ENCODE measurements around the gene MUC2.

Gene MUC2

DNA sequence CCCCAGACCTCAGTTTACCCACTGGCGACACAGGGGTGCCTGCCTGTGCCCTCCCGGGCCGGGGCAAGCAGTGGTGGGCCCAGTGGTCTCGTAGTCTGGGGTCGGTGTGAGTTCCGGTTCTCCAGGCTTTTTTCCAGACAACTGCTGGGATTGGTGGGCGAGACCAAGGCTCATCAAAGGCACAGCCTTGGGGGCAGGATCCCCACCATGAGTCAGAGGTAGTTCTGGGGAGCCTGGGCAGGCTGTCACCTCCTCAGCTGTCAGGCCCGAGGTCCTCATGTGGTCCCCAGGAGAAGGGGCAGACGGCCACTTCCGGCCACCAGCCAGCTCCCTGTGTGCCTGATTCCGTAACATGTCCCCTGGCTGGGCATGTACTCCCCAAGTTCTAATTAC lies 827 bp upstream of the MUC2 start:
- no peak for DNase-seq

DNA sequence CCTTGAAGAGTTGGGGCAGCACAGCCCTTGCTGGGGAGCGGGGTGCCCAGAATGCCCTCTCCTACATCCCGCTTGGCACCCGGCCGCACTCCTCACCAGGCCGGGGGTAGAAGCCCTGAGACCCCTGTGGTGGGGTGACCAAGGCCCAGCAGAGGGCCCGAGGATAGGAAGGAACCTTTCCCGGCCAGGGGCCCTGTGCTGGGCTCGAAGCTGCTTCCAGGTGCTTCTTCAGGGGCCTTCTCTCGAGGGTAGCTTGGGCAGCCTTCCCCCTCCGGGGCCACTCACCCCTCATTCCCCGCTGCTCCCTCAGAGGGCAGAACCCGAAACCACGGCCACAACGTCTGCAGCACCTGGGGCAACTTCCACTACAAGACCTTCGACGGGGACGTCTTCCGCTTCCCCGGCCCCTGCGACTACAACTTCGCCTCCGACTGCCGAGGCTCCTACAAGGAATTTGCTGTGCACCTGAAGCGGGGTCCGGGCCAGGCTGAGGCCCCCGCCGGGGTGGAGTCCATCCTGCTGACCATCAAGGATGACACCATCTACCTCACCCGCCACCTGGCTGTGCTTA lies 752 bp downstream of the MUC2 start:
- DNase-seq, result no peak

DNA sequence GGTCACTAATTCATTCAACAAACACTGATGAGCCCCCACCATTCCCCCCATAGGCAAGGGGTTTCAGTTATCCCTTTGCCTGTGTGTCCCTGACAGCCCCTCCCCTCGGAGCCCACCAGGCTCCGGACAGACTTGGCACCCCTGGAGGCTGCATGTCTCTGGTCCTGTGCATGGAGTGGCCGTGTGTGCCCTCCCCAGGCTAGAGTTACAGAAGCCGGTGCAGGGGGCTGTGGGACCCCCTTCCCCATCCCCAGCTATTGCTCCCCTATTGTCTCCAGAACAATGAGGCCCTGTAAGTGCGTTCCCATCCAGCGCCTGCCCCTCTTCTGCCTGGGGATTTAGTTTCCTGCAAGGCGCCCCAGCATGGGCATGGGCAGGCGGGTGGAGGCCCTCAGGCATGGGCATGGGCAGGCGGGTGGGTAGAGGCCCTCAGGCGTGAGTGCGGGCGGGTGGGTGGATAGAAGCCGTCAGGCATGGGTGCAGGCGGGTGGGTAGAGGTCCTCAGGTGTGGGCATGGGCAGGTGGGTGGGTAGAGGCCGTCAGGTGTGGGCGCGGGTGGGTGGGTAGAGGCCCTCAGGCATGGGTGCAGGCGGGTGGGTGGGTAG lies 1.5 kb downstream of the MUC2 start:
- DNase-seq, result no peak

DNA sequence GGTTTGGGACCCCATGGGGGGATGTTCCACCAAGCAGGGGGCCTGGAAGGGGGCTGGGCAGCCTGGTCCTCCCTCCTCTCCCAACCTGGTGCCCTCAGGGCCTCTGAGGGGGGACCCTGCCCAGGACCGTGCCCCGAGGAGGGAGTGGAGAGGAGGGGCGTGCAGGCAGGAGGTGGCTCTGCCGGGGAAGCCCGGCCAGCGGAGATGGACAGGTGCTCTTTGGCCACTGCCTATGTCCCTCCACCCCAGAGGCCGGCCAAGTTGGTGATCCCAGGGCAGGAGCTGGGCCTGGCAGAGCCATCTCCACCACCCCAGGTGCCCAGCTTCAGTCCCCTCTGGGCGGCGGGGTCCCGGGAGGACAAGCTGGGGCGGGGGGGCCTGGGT lies 2.4 kb downstream of the MUC2 start:
- DNase-seq, result no peak

DNA sequence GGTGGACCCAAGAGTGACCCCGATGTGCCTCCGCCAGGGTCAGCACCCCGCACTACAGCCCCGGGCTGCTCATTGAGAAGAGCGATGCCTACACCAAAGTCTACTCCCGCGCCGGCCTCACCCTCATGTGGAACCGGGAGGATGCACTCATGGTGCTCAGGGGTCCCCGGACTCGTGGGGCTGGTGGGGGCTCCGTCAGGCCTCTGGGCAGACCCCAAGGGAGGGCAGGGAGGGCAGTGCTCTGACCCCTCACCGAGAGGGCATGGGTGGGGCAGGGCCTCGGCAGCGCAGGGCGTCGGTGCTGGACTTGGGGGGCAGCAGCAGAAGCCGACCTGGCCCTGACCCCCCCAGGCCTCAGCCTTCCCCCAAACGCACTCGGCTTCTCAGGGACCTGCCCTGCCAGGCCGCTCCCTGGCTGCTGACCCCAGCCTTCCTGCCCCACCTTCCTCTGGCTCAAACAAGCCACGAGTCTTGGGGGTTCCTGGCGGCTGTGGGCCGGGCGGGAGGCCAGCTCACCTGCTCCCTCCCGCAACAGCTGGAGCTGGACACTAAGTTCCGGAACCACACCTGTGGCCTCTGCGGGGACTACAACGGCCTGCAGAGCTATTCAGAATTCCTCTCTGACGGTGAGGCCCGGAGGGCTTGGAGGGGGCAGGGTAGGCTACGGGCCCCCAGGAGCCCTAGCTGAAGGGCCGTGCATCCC lies 2.9 kb downstream of the MUC2 start:
- DNase-seq, result no peak

DNA sequence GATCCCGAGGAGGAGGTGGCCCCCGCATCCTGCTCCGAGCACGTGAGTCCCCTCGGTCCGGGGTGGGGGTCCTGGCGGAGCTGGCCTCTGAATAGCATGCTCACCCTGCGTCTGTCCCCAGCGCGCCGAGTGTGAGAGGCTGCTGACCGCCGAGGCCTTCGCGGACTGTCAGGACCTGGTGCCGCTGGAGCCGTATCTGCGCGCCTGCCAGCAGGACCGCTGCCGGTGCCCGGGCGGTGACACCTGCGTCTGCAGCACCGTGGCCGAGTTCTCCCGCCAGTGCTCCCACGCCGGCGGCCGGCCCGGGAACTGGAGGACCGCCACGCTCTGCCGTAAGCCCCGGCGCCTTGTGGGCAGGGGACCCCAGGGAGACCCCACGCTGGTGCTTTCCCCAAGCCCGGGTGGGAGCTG lies 3.5 kb downstream of the MUC2 start:
- DNase-seq, result no peak

DNA sequence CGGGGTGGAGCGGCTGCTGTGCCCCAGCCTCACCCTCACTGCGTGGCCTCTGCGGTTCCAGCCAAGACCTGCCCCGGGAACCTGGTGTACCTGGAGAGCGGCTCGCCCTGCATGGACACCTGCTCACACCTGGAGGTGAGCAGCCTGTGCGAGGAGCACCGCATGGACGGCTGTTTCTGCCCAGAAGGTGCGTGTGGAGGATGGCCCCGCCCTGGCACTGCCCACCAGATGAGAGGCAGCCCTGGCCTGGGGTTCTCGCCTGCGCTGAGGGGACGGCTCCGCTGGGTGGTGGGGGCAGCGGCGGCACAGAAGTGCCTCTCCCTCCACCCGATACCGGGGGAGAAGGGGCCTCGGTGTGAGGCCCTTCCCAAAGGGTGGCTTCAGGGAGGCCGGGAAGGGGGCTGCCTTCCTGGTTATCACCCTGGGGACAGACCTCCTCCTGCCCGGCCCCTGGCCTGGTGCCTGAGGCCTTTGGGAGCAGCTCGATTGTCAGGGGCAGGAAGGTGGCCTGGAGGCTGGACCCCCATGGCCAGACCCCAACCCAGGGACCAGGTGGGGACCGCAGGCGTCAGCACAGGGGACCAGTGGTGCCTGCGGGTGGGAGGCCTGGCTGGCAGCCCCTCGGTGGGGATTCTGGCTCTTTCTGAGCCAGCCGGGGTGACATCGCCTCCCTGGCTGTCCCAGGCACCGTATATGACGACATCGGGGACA lies 7.1 kb downstream of the MUC2 start:
- DNase-seq, result no peak

DNA sequence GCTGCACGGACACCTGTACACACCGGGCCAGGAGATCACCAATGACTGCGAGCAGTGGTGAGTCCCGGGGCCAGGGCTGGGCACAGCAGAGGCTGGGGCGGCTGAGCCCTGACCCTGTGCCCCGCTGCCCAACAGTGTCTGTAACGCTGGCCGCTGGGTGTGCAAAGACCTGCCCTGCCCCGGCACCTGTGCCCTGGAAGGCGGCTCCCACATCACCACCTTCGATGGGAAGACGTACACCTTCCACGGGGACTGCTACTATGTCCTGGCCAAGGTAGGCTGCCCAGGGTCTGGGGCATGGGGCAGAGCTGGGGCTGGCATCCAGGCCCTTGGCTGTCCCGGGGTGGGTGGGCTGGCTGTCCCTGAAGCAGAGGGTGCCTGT lies 7.7 kb downstream of the MUC2 start:
- DNase-seq, result no peak

DNA sequence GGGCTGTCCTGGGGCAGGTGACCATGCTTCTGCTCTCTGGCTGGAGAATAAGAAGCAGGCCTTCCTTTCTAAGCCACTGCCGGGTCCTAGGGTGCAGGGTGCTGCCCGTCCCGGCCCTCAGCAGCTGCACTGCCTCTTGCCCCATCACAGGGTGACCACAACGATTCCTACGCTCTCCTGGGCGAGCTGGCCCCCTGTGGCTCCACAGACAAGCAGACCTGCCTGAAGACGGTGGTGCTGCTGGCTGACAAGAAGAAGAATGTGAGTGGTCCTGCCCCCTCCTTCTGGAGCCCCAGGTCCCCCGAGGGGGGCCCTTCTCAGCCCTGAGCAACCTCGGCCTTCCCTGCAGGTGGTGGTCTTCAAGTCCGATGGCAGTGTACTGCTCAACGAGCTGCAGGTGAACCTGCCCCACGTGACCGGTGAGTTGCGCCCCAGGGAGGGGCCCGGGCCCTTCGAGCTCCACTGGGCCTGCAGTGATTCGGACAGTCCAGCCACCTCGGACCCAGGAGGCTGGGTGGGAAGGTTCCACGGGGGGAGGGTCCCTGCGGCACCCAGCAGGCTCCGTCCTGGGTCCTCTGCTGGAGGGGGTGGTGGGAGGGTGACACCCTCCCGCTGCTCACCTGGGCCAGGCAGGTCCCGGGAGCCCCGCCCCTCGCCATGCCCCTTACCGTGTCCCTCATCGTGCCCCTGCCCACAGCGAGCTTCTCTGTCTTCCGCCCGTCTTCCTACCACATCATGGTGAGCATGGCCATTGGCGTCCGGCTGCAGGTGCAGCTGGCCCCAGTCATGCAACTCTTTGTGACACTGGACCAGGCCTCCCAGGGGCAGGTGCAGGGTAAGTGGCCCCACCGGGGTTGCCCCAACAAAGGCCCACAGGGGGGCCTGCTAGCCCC lies 8.3 kb downstream of the MUC2 start:
- DNase-seq, result no peak

DNA sequence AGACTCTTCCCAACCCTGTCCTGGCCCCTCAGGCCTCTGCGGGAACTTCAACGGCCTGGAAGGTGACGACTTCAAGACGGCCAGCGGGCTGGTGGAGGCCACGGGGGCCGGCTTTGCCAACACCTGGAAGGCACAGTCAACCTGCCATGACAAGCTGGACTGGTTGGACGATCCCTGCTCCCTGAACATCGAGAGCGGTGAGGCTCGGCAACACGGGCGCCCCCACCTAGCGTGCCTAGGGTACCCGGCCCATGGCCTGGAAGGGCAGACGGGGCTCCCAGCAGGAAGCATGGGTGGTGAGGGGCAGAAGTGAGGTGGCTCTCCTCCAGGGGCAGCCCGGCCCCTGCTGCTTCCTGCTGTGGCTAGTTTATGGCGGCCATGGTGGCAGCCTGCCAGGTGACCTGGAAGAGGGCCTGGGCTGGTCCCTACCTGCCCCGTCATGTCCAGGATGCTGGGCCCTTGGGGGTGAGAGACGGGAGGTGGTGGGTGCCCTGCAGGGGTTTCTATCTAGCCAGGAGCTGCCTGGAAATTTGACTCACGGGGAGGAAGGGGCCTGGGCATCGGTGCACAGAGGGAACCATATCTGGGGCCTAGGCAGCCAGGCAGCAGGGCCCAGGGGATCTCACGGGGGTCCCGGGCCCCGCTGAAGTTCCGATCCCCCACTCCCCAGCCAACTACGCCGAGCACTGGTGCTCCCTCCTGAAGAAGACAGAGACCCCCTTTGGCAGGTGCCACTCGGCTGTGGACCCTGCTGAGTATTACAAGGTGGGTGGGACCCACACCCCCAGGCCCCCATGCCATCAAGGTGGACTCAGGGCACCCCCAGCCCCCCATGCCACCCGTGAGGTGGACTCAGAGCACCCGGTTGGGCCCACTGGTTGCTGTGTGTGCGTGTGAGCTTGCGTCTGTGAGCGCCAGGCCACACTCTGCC lies 9.2 kb downstream of the MUC2 start:
- no peak for DNase-seq

DNA sequence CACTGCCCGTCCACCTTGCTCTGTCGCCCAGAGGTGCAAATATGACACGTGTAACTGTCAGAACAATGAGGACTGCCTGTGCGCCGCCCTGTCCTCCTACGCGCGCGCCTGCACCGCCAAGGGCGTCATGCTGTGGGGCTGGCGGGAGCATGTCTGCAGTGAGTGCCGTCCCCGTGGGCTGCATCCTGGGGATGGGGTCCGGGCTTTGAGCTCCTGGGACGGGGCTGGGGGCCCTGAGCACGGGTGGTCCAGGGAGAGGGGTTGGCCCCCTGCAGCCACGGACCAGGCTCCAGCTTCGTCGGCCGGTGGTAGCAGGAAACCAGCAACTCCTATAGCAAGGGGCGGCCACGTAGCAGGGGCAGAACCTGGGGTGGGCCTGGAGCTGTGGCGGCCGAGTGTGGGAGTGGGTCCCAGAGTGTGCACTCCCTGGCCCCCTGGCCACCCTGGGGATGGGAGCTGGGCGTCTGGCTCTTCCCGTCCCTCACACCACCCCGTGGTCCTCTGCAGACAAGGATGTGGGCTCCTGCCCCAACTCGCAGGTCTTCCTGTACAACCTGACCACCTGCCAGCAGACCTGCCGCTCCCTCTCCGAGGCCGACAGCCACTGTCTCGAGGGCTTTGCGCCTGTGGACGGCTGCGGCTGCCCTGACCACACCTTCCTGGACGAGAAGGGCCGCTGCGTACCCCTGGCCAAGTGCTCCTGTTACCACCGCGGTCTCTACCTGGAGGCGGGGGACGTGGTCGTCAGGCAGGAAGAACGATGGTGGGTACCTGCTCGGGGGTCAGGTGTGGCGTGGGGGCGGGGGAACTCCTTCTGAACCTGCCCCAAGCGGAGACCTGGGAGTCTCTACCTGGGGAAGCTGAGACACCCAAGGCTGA lies 10.1 kb downstream of the MUC2 start:
- peak; percentile 4 for DNase-seq

DNA sequence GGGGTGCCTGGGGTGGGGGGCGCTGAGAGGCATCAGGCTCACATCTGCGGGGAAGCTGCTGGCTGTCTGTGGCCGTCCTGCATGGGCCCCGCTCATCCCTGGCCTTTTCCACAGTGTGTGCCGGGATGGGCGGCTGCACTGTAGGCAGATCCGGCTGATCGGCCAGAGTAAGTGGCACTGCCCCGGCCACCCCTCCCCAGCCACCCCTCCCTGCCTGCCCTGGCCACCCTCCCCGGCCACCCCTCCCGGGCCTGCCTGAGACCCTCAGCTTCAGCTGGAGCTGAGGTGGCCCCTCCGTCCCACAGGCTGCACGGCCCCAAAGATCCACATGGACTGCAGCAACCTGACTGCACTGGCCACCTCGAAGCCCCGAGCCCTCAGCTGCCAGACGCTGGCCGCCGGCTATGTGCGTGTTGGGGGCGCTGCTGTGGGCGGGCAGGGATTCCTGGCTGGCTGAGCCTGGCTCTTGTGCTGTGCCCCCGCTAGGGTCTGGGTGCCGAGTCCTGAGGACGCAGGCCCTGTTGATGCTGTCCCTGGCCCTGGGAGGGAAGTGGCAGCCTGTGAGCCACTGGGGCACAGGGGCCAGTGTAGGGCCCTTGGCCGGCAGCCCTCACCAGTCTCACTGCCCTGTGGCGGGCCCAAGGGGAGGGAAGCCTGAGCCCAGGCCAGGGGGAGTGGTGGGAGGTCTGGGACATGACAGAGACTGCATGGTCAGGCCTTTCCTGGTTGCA lies 10.9 kb downstream of the MUC2 start:
- DNase-seq, result no peak

DNA sequence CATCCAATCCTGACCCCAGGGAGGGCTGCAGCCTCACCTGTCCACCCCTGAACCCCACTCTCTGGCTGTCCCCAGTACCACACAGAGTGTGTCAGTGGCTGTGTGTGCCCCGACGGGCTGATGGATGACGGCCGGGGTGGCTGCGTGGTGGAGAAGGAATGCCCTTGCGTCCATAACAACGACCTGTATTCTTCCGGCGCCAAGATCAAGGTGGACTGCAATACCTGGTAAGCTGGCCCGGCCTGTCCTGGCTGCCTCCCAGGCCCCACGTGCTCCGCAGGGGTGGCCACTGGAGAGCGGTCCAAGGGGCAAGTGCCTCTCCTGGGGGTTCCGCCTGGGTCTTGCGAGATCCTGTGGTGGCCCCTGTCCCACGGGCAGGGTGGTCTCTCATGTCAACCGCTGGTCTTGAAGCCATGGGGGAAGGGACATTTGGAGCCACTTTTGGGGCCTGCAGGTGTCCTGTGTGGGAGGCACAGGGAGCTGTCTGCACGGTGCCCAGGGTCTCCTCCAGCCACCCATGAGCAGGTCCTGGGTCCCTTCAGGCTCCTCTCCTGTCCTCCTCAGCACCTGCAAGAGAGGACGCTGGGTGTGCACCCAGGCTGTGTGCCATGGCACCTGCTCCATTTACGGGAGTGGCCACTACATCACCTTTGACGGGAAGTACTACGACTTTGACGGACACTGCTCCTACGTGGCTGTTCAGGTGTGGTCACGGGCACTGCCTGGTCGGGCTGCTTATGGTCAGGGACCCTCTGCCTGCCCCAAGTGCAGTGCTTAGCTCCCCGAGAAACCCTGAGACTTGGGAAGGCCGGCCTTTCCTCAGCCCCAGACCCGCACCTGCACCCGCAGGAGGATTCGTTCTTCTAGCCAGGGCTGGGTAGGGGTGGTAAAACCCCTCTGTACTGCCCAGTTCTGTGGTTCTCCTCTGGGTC lies 11.8 kb downstream of the MUC2 start:
- no peak for DNase-seq

DNA sequence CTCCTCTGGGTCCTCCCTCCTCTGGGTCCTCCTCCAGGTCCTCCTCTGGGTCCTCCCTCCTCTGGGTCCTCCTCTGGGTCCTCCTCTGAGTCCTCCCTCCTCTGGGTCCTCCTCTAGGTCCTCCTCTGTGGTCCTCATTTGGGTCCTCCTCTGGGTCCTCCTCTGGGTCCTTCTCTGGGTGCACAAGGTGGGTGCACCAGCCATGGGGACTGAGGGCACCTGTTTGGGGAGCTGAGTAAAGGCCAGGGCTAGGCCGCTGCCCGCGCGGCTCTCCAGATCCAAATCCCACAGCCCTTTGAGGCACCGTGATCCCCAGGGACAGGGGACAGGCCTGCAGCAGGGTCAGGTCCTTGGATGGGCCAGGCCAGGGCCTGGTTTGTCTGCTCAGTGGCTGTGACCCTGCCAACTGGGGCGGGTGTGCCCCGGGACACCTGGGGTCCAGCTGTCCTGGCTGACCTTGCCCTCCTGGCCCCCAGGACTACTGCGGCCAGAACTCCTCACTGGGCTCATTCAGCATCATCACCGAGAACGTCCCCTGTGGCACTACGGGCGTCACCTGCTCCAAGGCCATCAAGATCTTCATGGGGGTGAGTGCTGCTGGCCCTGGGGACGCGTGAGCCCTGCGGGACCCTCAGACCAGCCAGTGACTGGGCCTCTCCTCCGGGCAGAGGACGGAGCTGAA lies 12.7 kb downstream of the MUC2 start:
- no peak for DNase-seq

DNA sequence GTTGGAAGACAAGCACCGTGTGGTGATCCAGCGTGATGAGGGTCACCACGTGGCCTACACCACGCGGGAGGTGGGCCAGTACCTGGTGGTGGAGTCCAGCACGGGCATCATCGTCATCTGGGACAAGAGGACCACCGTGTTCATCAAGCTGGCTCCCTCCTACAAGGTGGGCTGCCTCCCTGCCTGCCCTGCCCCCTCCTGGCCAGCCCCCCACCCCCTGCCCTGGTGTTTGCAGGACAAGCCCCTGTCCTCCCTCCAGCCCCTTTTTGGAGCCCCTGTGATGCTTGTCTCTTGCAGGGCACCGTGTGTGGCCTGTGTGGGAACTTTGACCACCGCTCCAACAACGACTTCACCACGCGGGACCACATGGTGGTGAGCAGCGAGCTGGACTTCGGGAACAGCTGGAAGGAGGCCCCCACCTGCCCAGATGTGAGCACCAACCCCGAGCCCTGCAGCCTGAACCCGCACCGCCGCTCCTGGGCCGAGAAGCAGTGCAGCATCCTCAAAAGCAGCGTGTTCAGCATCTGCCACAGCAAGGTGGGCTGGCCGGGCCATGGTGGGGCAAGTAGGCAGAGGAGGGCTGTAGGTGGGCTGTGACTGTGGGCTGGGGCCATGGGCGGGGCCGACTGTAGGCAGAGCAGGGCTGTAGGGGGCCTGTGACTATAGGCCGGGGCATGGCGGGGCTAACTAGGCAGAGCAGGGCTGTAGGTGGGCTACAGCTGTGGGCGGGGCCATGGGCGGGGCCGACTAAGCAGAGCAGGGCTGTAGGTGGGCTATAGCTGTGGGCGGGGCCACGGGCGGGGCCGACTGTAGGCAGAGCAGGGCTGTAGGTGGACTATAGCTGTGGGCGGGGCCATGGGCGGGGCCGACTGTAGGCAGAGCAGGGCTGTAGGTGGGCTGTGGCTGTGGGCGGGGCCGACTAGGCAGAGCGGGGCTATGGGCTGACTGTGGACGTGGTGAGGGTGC lies 13.6 kb downstream of the MUC2 start:
- no peak for DNase-seq

DNA sequence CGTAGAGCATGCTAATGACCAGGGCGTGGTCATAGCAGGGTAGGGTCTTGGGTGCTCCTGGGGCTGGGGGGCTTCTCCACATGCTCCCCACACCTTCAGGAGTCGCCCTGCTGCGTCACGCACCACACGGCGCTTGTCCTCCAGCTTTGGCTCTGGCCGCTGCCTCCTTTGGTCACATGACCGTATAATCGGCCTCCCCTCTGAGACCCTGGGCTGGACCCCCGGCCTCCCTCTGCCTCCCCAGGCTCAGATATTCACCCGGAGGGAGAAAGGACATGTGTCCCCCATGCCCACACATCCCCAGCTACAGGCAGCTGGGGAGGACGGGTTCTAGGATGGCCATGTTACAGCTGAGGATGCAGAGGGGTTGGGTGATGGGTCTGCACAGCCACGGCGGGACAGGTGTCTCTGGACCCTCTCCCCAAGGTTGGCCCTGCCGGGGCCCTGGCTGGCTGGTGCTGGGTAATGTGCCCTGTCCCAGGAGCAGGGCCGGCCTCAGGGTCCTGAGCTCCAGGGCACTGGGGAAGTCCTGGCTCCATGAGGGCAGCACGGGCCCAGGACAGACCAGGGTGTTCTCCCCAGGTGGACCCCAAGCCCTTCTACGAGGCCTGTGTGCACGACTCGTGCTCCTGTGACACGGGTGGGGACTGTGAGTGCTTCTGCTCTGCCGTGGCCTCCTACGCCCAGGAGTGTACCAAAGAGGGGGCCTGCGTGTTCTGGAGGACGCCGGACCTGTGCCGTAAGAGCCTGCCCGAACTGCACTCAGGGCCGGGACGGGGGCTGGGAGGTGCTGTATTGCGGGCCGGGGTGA lies 14.5 kb downstream of the MUC2 start:
- no peak for DNase-seq

Measured in DMS153 (cell line).